ENCODE results near the gene ZNF107.

ZNF107 gene

GRCh38 chr7:64744680-64745079 is 78.7 kb downstream of the ZNF107 start:
- no peak overlapping the region for H3K4me2 ChIP-seq (ENCODE audit: low read depth, low read length, poor library complexity, severe bottlenecking)
- H3K9me3 ChIP-seq (ENCODE audit: insufficient read depth, low read depth, low read length), result 0 out of 2 replicates have a peak, but pooled peaks cover 8% of the 10 kb centered on the region
- no peaks in the 10 kb centered on the region for H3K9me2 ChIP-seq (replicated peaks; ENCODE audit: low read depth, low read length)
- H4K20me1 ChIP-seq (ENCODE audit: insufficient read depth, low read length, poor library complexity, severe bottlenecking), result no peaks in the 10 kb centered on the region
- H3K27me3 ChIP-seq (ENCODE audit: insufficient read depth, low read length, poor library complexity, severe bottlenecking), result no peaks in the 10 kb centered on the region
- H3K79me2 ChIP-seq (ENCODE audit: insufficient read depth, low read length), result no peaks in the 10 kb centered on the region
- H3K4me3 ChIP-seq (ENCODE audit: low read length, poor library complexity, severe bottlenecking), result no peak overlapping the region
- H3F3A ChIP-seq (ENCODE audit: low read depth), result no peaks in the 10 kb centered on the region
- H3K36me3 ChIP-seq (ENCODE audit: insufficient read depth, low read length), result no peaks in the 10 kb centered on the region
- no peak overlapping the region for H2AFZ ChIP-seq (ENCODE audit: low read length)
- TF ChIP-seq, protein P1, sequence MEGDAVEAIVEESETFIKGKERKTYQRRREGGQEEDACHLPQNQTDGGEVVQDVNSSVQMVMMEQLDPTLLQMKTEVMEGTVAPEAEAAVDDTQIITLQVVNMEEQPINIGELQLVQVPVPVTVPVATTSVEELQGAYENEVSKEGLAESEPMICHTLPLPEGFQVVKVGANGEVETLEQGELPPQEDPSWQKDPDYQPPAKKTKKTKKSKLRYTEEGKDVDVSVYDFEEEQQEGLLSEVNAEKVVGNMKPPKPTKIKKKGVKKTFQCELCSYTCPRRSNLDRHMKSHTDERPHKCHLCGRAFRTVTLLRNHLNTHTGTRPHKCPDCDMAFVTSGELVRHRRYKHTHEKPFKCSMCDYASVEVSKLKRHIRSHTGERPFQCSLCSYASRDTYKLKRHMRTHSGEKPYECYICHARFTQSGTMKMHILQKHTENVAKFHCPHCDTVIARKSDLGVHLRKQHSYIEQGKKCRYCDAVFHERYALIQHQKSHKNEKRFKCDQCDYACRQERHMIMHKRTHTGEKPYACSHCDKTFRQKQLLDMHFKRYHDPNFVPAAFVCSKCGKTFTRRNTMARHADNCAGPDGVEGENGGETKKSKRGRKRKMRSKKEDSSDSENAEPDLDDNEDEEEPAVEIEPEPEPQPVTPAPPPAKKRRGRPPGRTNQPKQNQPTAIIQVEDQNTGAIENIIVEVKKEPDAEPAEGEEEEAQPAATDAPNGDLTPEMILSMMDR (conservative IDR thresholded peaks at IDR 0.05; ENCODE audit: low read length), result no peak
- no peak for TF ChIP-seq EZH2phosphoT487 (IDR thresholded peaks at IDR 0.05; ENCODE audit: borderline replicate concordance)
- H3K4me1 ChIP-seq (ENCODE audit: insufficient read depth, low read length, poor library complexity, severe bottlenecking), result no peaks in the 10 kb centered on the region
- H3K9ac ChIP-seq (ENCODE audit: low read depth, low read length, poor library complexity, severe bottlenecking), result no peak overlapping the region

DNA sequence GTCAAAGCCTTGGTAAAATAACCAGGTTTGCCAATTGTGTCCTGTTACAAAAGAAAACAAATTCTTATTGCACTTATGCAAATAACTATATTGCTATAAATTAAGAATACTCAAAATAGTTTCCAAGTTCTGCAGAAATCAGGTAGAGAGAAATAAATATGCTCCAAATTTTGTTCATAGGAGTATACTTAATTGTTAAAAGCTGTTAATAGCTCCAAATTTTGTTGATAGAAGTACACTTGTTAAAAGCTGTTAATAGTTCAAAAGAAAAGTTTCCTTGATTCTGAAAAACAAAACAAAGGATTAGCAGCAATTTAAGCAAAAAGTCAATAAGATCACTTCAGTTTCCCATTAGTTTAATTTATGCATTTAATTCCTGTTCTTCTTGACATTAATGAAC is 81.9 kb downstream of the ZNF107 start:
- no peak overlapping the region for H3K9ac ChIP-seq (ENCODE audit: low read depth, low read length, poor library complexity, severe bottlenecking)
- no peak overlapping the region for H3K4me3 ChIP-seq (ENCODE audit: low read length, poor library complexity, severe bottlenecking)
- 0 out of 2 replicates have a peak, but pooled peaks cover 8% of the 10 kb centered on the region for H3K9me3 ChIP-seq (ENCODE audit: insufficient read depth, low read depth, low read length)
- no peak for TF ChIP-seq EZH2phosphoT487 (IDR thresholded peaks at IDR 0.05; ENCODE audit: borderline replicate concordance)
- TF ChIP-seq, protein P1 (conservative IDR thresholded peaks at IDR 0.05; ENCODE audit: low read length), result no peak
- no peaks in the 10 kb centered on the region for H3F3A ChIP-seq (ENCODE audit: low read depth)
- no peaks in the 10 kb centered on the region for H3K4me1 ChIP-seq (ENCODE audit: insufficient read depth, low read length, poor library complexity, severe bottlenecking)
- H2AFZ ChIP-seq (ENCODE audit: low read length), result no peak overlapping the region
- H3K36me3 ChIP-seq (ENCODE audit: insufficient read depth, low read length), result no peaks in the 10 kb centered on the region
- H3K27me3 ChIP-seq (ENCODE audit: insufficient read depth, low read length, poor library complexity, severe bottlenecking), result no peaks in the 10 kb centered on the region
- H3K79me2 ChIP-seq (ENCODE audit: insufficient read depth, low read length), result no peaks in the 10 kb centered on the region
- H4K20me1 ChIP-seq (ENCODE audit: insufficient read depth, low read length, poor library complexity, severe bottlenecking), result no peaks in the 10 kb centered on the region
- H3K4me2 ChIP-seq (ENCODE audit: low read depth, low read length, poor library complexity, severe bottlenecking), result no peak overlapping the region
- no peaks in the 10 kb centered on the region for H3K9me2 ChIP-seq (replicated peaks; ENCODE audit: low read depth, low read length)

DNA sequence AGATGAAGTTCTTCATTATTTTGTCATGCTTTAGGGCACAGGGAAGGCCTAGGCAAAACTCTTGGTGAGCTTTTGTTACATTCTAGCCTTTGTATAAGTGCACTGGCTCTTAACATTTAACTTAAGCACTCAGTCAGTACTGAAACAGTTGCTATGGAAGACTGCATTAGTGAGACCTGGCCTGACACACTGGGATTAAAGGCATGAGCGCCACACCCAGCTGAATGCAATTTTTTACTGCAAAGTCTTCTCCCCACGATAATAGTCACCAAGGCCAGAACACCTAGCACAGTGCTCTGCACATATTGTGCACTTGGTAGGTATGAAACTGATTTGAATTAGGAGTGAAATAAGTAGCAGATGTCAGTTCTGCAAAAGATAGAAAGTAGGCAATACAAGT is 87.1 kb downstream of the ZNF107 start:
- H3K9me3 ChIP-seq (ENCODE audit: insufficient read depth, low read depth, low read length), result 0 out of 2 replicates have a peak, but pooled peaks cover 1% of the 10 kb centered on the region
- TF ChIP-seq EZH2phosphoT487 (IDR thresholded peaks at IDR 0.05; ENCODE audit: borderline replicate concordance), result no peak
- TF ChIP-seq, protein P1 (conservative IDR thresholded peaks at IDR 0.05; ENCODE audit: low read length), result no peak
- H3K36me3 ChIP-seq (ENCODE audit: insufficient read depth, low read length), result no peaks in the 10 kb centered on the region
- H3K79me2 ChIP-seq (ENCODE audit: insufficient read depth, low read length), result no peaks in the 10 kb centered on the region
- no peak overlapping the region for H2AFZ ChIP-seq (ENCODE audit: low read length)
- no peak overlapping the region for H3K9ac ChIP-seq (ENCODE audit: low read depth, low read length, poor library complexity, severe bottlenecking)
- no peak overlapping the region for H3K4me2 ChIP-seq (ENCODE audit: low read depth, low read length, poor library complexity, severe bottlenecking)
- H3K9me2 ChIP-seq (replicated peaks; ENCODE audit: low read depth, low read length), result no peaks in the 10 kb centered on the region
- no peaks in the 10 kb centered on the region for H3K27me3 ChIP-seq (ENCODE audit: insufficient read depth, low read length, poor library complexity, severe bottlenecking)
- H3K4me1 ChIP-seq (ENCODE audit: insufficient read depth, low read length, poor library complexity, severe bottlenecking), result no peaks in the 10 kb centered on the region
- no peaks in the 10 kb centered on the region for H4K20me1 ChIP-seq (ENCODE audit: insufficient read depth, low read length, poor library complexity, severe bottlenecking)
- no peak overlapping the region for H3K4me3 ChIP-seq (ENCODE audit: low read length, poor library complexity, severe bottlenecking)
- H3F3A ChIP-seq (ENCODE audit: low read depth), result no peaks in the 10 kb centered on the region

All from Loucy (cell line).